NB4 (cell line): ENCODE data around the gene IPO8.

Experiments used
- DNase-seq: peaks from one replicate; pipeline ENCODE4 v3.0.0; 2010; ENCODE audit warnings: low read depth
- H3K4me3 ChIP-seq: one replicate; pipeline ENCODE4 v1.5.1; 2011; ENCODE audit warnings: mild to moderate bottlenecking, low read depth, low read length, moderate library complexity
- CTCF ChIP-seq: IDR thresholded peaks from one replicate; pipeline ENCODE4 v1.5.1; 2012; ENCODE audit warnings: low read depth, low read length
- MYC ChIP-seq: IDR thresholded peaks from 2 replicates; pipeline ENCODE4 v1.6.1; 2011; ENCODE audit warnings: low read depth, low read length
- POLR2A ChIP-seq: IDR thresholded peaks from 2 replicates; pipeline ENCODE4 v1.6.1; 2011; ENCODE audit warnings: mild to moderate bottlenecking; ENCODE audit not compliant: insufficient read length; ENCODE audit errors: extremely low read depth
- TF ChIP-seq, protein P1 (sequence below): IDR thresholded peaks from 2 replicates; pipeline ENCODE4 v1.6.1; 2011; ENCODE audit warnings: low read depth, low read length

IPO8 gene

GRCh38 chr12:30695199-30696102, at the start of gene IPO8:
Gene IPO8, minus strand, starts transcription at chr12:30695869. Its CDS starts 222 bp downstream, at chr12:30695647.
- DNase-seq: peak; percentile 95
- TF ChIP-seq CTCF: peak; percentile 13
- peak; percentile 47 for TF ChIP-seq POLR2A
- TF ChIP-seq, protein P1, sequence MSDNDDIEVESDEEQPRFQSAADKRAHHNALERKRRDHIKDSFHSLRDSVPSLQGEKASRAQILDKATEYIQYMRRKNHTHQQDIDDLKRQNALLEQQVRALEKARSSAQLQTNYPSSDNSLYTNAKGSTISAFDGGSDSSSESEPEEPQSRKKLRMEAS: peak; percentile 57
- no peak for TF ChIP-seq MYC
- H3K4me3 ChIP-seq: peak within 1 kb of the TSS; percentile 92

- DNase-seq: no peak
- TF ChIP-seq CTCF (no peak), MYC (no peak), POLR2A (no peak)
- TF ChIP-seq, protein P1: no peak
- no peak overlapping the region for H3K4me3 ChIP-seq
Measured at GRCh38 chr12:30744321-30744720, 48.7 kb upstream of the IPO8 start.

DNA sequence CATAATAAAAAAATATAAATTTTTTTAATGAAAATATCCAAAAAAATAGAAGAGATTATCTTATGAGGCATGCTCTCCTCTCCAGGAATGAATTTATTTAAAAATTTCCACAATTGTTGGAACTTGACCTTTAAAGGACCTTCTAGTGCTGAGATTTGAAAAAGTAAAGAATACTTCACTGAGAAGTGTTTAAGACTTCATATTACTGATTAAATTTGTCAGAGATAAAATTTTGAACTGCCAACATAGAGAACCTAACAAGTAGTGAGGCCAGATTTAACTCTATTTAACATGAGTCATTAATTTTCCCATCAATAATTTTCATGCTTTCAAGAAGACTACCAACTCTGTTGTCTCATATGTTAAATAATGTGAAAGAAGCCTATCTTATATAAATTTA, 44.6 kb upstream of the IPO8 start:
- no peak overlapping the region for H3K4me3 ChIP-seq
- no peak for DNase-seq
- TF ChIP-seq CTCF: no peak

DNA sequence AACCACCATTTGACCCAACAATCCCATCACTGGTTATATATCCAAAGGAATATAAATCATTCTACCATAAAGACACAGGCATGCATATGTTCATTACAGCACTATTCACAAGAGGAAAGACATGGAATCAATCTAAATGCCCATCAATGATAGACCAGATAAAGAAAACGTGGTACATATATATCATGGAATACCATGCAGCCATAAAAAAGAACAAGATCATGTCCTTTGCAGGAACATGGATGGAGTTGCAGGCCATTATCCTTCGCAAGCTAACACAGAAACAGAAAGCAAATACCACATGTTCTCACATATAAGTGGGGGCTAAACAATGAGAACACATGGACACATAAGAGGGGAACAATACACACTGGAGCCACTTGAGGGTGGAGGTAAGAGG, 43.4 kb upstream of the IPO8 start:
- DNase-seq: no peak
- H3K4me3 ChIP-seq: no peak overlapping the region
- no peak for TF ChIP-seq MYC
- no peak for TF ChIP-seq POLR2A
- TF ChIP-seq, protein P1: no peak
- TF ChIP-seq CTCF: no peak

- TF ChIP-seq POLR2A (no peak), CTCF (no peak), MYC (no peak)
- TF ChIP-seq, protein P1: no peak
- H3K4me3 ChIP-seq: no peak overlapping the region
- DNase-seq: no peak
Measured at GRCh38 chr12:30732954-30733637, 37.4 kb upstream of the IPO8 start.
